AG04450 (cell line): Measurements from ENCODE around the gene APOLD1. TPM values are rescaled to one million over a fixed set of nuclear protein-coding genes. Genes with fewer than 3 reads are reported as not detected.

ENCODE experiments used
- CTCF ChIA-PET: fragments of 300-600, 350-600 bp; formaldehyde crosslinking; extraction: SDS; loops from one replicate; lab custom pipeline; 2022; ENCODE audit warnings: antibody characterized with exemption, inconsistent platforms; lab: Charles Lee
- POLR2A ChIA-PET: fragments of 350-600 bp; formaldehyde crosslinking; extraction: SDS; loops from one replicate; lab custom pipeline; 2021; ENCODE audit warnings: antibody characterized with exemption, inconsistent platforms; lab: Yijun Ruan, JAX
- DNase-seq: peaks from one replicate; pipeline ENCODE4 v3.0.0-alpha.2; 2011; ENCODE audit warnings: low read depth, low spot score
- H3K27ac ChIP-seq: one replicate; pipeline ENCODE4 v1.5.1; 2012; ENCODE audit warnings: low read depth, low read length, control low read depth
- H3K27me3 ChIP-seq: one replicate; pipeline ENCODE4 v1.6.0; 2012; ENCODE audit warnings: low read length; ENCODE audit not compliant: control insufficient read depth, insufficient read depth
- H3K4me3 ChIP-seq: 2 replicates; pipeline ENCODE4 v1.5.1; 2011; ENCODE audit warnings: mild to moderate bottlenecking, low read depth, low read length, control low read depth
- H3K9me3 ChIP-seq: 2 replicates; pipeline ENCODE4 v1.5.1; 2012; ENCODE audit warnings: low read length; ENCODE audit not compliant: control insufficient read depth, insufficient read depth
- CTCF ChIP-seq: IDR thresholded peaks from 2 replicates; pipeline ENCODE4 v1.5.1; 2011; ENCODE audit warnings: low read depth, low read length, control low read depth, inconsistent platforms
- polyA plus RNA-seq: library from polyadenylated mRNA; depleted of rRNA; stranded (reverse); fragments of >200 nt; gene quantifications from 2 replicates; pipeline ENCODE4 v1.2.3, GENCODE V29; 2011

Gene APOLD1
- polyA plus RNA-seq, 1 experiment = 2.6 TPM

DNA sequence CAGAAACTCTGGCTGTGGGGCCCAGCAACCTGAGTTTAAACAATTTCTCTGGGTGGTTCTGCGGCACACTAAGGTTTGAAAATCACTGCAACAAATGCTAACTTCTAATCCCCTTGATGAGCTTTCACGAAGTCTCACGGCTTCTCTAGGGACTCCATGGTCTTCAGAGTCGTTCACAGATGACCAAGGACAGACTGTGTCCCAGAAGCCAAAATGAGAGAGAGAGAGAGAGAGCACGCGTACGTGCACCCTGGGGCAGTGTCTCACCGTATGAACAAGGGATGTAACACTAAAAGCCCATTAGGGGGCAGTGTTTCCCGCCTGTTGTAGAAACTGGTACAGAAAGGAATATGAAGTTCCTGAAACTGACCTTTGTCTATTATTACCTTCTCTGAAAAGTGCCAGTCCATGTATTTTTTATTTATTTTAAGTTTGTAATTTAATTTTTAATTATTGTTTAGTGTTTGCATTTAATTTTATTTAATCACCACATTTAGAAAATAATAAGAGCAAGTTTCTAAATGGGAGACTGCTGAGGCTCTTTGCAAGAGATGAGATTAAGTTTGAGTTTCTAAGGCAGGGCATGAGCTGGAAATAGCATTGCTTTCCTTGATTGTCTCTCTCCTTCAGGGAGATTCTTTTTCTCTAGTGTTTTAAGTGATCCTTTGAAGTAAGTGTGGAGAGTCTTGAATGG lies 3.4 kb downstream of the APOLD1 start:
- peak; percentile 59 for DNase-seq
- ChIA-PET POLR2A (interaction anchor here (0.6 to 0.7 kb wide), 2 partner anchors 9 to 407 kb away, joined by 3 to 4 read pairs; partner anchors contain the start of gene EMP1), CTCF (interaction anchor here (0.6 to 4.7 kb wide), 34 partner anchors 9 to 751 kb away, joined by 3 to 33 read pairs (median 4); partner anchors contain the start of genes DDX47 and GPRC5A)
- Histone ChIP-seq H3K9me3 (peaks cover 6% of the 10 kb centered on the region; the same call in 1 of the 2 replicates), H3K4me3 (no peak overlapping the region), H3K27ac (no peak overlapping the region), H3K27me3 (no peaks in the 10 kb centered on the region)
- peak; percentile 83 for TF ChIP-seq CTCF

- Histone ChIP-seq H3K9me3 (peaks cover 6% of the 10 kb centered on the region; the same call in 1 of the 2 replicates), H3K27ac (no peak overlapping the region), H3K27me3 (no peaks in the 10 kb centered on the region), H3K4me3 (no peak overlapping the region)
- ChIA-PET POLR2A (no interaction called here), CTCF (interaction anchor here (0.9 to 4.7 kb wide), 7 partner anchors 14 to 195 kb away, joined by 3 to 33 read pairs (median 13); partner anchors contain the start of gene DDX47)
- TF ChIP-seq CTCF = no peak
- no peak for DNase-seq
These were observed 5.5 kb downstream of the APOLD1 start for GRCh38 chr12:12790956-12791355.

- CTCF ChIA-PET = interaction anchor here (1.2 to 1.7 kb wide), 4 partner anchors 45 to 421 kb away, joined by 5 to 9 read pairs (median 6); no protein-coding TSS in a partner anchor
- peaks cover 6% of the 10 kb centered on the region; the same call in 1 of the 2 replicates for H3K9me3 ChIP-seq
- no peaks in the 10 kb centered on the region for H3K27me3 ChIP-seq
- H3K4me3 ChIP-seq = no peak overlapping the region
- no peak for TF ChIP-seq CTCF
- POLR2A ChIA-PET = interaction anchor here (1.2 kb wide), 1 partner anchor 17 kb away, joined by 7 read pairs; no protein-coding TSS in a partner anchor
- H3K27ac ChIP-seq = peak overlapping the region; percentile 58
- no peak for DNase-seq
These were observed 6.4 kb downstream of the APOLD1 start for GRCh38 chr12:12791756-12792369.

- no peak for DNase-seq
- TF ChIP-seq CTCF = no peak
- peaks cover under 1% of the 10 kb centered on the region; the same call in 1 of the 2 replicates for H3K9me3 ChIP-seq
- peak overlapping the region; percentile 39 for H3K27ac ChIP-seq
- ChIA-PET POLR2A (interaction anchor here (1.2 kb wide), 1 partner anchor 16 kb away, joined by 7 read pairs; no protein-coding TSS in a partner anchor), CTCF (interaction anchor here (1.2 to 1.9 kb wide), 5 partner anchors 44 to 420 kb away, joined by 5 to 9 read pairs (median 5); no protein-coding TSS in a partner anchor)
- no peak overlapping the region for H3K4me3 ChIP-seq
- H3K27me3 ChIP-seq = no peaks in the 10 kb centered on the region
These were observed 7.0 kb downstream of the APOLD1 start for GRCh38 chr12:12792421-12792820.
